ENCODE results near the gene LRRC45.
A peak's percentile ranks its signal among the peaks of the same experiment; 100 is the strongest.

The LRRC45 gene

DNA sequence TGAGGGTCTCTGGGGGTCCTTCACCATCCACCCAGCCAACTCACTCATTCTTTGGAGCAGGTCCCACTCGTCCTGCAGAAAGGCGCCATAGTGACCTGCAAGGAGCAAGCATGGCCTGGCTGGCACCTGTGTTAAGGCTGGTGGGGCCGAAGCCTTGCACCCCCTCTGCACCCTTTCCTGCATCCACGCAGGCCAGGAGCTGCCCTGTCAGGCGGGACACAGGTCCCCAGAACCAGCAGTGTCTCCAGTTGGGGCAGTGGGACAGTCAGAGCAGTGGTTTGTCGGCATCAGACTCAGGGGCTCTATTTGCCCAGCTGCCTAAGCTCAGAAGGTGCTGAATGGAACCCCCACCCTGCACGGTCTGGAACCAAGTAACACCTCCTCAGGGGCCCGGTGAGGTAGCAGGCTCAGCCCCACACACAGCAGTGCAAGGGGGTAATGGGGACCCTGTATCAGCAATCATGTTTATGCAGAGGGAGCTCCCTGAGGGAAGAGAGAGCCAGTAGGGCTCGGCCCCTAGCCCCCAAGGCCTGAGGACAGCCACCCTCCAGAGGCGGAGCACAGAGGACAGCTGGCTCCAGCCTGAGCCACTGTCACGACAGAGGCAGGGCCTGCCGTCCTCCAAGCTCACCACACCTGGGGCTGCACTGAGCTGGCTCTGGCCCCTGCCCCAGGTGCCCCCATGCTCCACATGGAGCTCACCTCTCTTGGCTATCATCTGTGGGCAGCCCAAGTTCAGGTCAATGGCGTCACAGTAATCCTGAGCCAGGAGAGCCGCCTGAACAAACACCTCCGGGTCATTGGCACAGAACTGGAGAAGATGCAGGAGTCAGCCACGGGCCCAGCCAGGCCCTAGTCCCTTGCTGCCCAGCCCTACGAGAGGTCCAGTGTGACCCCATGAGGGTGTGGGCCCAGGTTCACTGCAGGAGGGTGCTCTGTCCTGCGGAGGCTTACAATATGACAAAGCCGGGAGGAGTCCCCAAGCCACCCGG is 40.6 kb downstream of the LRRC45 start:
- intact Hi-C loops (cut with DNase I; ENCODE audit: low total_unique reads), result no loop called here
- no peaks in the 10 kb centered on the region for H3K9me3 ChIP-seq
- H3K27ac ChIP-seq, result peak overlapping the region in 1 of 2 donors; percentile 86
- peaks cover 16 to 54% (median 47%) of the 10 kb centered on the region in 3 donors for H3K36me3 ChIP-seq
- DNase-seq, result no peak
- TF ChIP-seq CTCF (IDR thresholded peaks at IDR 0.05), result no peak
- H3K4me3 ChIP-seq, result peak overlapping the region in 1 of 2 donors; percentile 72
- H3K4me1 ChIP-seq, result peaks cover 0 to 26% (median 19%) of the 10 kb centered on the region in 4 donors
- H3K27me3 ChIP-seq, result no peaks in the 10 kb centered on the region

- Histone ChIP-seq H3K4me3 (peak overlapping the region; percentile 72 to 97), H3K27ac (peak overlapping the region; percentile 82 to 86), H3K4me1 (peaks cover 0 to 26% (median 19%) of the 10 kb centered on the region in 4 donors), H3K36me3 (peaks cover 16 to 45% (median 40%) of the 10 kb centered on the region in 3 donors), H3K9me3 (no peaks in the 10 kb centered on the region), H3K27me3 (no peaks in the 10 kb centered on the region)
- no peak for DNase-seq
- intact Hi-C loops (cut with DNase I; ENCODE audit: low total_unique reads), result no loop called here
- TF ChIP-seq CTCF (IDR thresholded peaks at IDR 0.05), result no peak
Measured at GRCh38 chr17:82064433-82065192, 41.5 kb downstream of the LRRC45 start.

- DNase-seq, result no peak
- intact Hi-C loops (cut with DNase I; ENCODE audit: low total_unique reads), result no loop called here
- Histone ChIP-seq H3K36me3 (peaks cover 16 to 39% (median 35%) of the 10 kb centered on the region in 3 donors), H3K27ac (peak overlapping the region; percentile 82 to 86), H3K27me3 (no peaks in the 10 kb centered on the region), H3K4me3 (peak overlapping the region; percentile 72 to 97), H3K4me1 (peaks cover 0 to 26% (median 19%) of the 10 kb centered on the region in 4 donors), H3K9me3 (no peaks in the 10 kb centered on the region)
- no peak for TF ChIP-seq CTCF (IDR thresholded peaks at IDR 0.05)
Measured at GRCh38 chr17:82065193-82065637, 42.1 kb downstream of the LRRC45 start.

- intact Hi-C loops (cut with DNase I; ENCODE audit: low total_unique reads), result no loop called here
Measured at GRCh38 chr17:82065638-82066303, 42.7 kb downstream of the LRRC45 start, which contains the start of gene DUS1L. Gene DUS1L, minus strand, starts transcription at chr17:82065804. Its CDS starts 745 bp downstream, at chr17:82065059.

More at GRCh38 chr17:82065638-82066303, 42.7 kb downstream of the LRRC45 start, which contains the start of gene DUS1L:
- H3K36me3 ChIP-seq, result peaks cover 12 to 34% (median 30%) of the 10 kb centered on the region in 3 donors
- peak within 1 kb of the TSS; percentile 82 to 86 for H3K27ac ChIP-seq
- peak within 1 kb of the TSS; percentile 72 to 97 for H3K4me3 ChIP-seq
- no peaks in the 10 kb centered on the region for H3K9me3 ChIP-seq
- no peaks in the 10 kb centered on the region for H3K27me3 ChIP-seq
- H3K4me1 ChIP-seq, result peaks cover 0 to 26% (median 19%) of the 10 kb centered on the region in 4 donors
- no peak for DNase-seq
- TF ChIP-seq CTCF (IDR thresholded peaks at IDR 0.05), result peak in 1 of 2 experiments; percentile 9
